ENCODE measurements around the gene KIF22.

The KIF22 gene

DNA sequence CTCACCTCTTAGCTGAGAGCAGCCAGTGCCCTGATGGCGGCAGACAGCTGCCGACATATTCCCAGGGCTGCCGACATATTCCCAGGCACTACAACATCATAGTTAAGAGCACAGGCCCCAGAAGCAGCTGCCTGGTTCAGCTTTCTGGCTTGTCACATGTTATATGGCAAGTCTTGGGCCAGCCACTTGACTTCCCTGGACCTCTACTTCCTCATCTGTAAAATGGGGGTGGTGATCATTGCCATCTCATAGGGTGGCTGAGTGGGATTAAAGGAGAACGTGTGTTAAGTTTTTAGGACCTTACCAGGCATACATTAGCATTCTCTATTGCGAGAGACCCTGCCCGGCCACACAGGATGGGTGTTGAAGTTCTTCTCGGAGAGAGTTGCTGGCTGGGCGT lies 53.4 kb downstream of the KIF22 start:
- no peak for DNase-seq

DNA sequence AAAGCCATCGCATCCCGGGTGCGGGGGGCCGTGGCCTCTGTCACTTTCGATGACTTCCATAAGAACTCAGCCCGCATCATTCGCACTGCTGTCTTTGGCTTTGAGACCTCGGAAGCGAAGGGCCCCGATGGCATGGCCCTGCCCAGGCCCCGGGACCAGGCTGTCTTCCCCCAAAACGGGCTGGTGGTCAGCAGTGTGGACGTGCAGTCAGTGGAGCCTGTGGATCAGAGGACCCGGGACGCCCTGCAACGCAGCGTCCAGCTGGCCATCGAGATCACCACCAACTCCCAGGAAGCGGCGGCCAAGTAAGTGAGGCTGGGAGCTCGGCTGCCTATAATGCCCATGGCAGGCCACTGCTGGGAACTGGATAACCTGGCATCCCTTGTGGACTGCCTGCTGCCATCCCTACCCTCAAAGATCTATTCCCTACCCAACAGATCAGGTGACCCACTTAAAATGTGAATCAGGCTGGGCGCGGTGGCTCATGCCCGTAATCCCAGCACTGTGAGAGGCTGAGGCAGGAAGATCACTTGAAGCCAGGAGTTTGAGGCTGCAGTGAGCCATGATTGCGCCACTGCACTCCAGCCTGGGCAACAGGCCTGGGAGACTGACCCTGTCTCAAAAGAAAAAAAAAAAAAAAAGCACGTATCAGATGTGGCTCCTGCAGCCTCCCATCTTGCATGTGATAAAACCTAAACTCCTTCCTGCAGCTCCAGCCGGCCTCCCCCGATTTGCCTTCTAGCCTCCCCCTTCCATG lies 54.2 kb downstream of the KIF22 start:
- peak in 1 of 2 experiments; percentile 21 for DNase-seq

DNA sequence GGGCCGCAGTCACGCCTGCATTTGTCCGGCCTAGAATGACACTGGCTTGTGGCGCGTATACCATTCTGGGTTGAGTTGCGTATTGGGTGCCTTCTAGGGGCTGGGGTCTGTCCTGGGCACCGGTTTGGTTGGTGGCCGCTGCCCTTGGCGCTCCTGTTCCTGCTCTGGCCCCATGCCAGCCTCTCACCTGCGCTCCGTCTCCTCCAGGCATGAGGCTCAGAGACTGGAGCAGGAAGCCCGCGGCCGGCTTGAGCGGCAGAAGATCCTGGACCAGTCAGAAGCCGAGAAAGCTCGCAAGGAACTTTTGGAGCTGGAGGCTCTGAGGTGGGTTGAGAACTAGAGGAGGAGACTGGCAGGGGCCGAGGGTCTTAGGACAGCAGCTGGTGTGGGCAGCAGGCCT lies 55.1 kb downstream of the KIF22 start:
- no peak for DNase-seq

DNA sequence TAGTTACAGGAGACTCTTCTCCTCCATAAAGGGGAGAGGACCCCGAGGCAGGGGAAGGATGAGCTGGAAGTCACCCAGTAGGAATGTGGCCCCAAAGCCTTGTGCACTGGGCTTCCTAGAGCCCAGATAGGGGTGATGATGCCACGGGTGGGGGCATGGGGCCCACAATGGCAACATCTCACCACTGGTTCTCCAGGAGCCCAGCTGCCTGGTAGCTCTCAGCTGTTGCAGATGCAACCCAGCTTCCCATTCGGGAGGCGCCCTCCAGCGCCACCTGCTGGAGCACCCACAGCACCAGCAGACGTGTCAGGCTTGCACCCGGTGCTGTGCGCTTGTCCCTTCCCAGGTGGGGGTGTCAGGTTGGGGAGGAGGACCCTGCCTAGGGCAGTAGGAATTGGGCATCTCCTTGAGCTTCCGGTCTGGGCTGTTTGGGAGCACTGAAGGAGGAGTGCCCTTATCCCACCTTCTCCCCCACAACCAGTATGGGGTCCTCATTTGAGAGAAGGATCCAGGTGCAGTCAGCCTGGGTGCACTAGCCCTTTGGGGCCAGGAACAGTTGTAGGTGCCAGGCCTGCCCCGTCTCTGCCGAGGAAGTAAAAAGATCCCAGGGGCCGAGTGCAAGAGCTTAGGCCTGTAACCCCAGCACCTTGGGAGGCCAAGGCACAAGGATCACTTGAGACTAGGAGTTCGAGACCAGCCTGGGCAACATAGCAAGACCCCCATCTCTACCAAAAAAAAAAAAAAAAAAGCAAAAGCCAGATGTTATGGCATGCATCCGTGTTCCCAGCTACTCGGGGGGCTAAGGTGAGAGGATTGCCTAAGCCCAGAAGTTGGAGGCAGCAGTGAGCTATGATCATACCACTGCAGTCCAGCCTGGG lies 58.1 kb downstream of the KIF22 start:
- DNase-seq: no peak

GRCh38 chr16:29849505-29849904 lies 59.0 kb downstream of the KIF22 start:
- DNase-seq: no peak

DNA sequence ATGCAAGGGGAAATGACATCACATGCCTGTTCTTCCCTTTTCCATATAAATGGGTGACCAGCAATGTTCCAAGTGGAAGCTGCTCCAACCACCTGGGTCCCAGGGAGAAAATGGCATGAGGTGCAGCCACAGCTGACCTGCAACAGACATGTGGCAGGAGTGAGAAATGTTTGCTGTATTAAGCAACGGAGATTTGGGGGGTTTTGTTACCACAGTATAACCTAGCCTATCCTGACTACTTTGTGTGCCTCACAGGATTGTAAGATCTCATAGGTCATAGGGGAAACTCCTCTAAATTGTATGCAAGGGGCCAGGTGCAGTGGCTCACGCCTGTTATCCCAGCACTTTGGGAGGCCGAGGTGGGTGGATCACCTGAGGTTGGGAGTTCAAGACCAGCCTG lies 60.4 kb downstream of the KIF22 start:
- no peak for DNase-seq

GRCh38 chr16:29852654-29853053 lies 62.1 kb downstream of the KIF22 start:
- DNase-seq: peak; percentile 31 to 69

- DNase-seq: no peak
Observed at GRCh38 chr16:29854520-29855100, 64.1 kb downstream of the KIF22 start.
